ENCODE results near the gene STAM.

Gene STAM

DNA sequence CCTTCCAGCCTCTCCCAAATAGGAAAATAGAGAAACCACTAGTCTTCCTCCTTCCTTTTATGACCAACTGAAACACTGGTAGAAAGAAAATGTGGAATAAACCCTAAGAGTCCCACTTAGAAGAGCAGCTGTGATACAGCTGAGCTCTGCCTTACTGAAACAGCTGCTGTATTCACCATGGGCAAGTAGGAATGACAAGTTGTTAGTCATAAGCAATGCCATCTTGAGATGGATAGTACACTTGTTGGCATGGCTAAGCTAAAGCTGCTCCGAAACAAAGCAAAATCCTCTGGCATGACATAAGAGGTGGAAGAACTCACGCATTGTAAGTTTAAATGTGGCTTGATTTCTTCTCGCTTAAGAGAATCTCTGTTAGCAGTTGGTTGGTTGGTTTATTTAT lies 59.8 kb downstream of the STAM start:
- no peak for TF ChIP-seq CTCF (IDR thresholded peaks at IDR 0.05; ENCODE audit: low read depth, low read length, missing control alignments)
- H3K4me3 ChIP-seq (ENCODE audit: low read depth, low read length), result no peak overlapping the region
- DNase-seq (ENCODE audit: low read depth), result no peak

GRCh38 chr10:17708821-17709220 lies 64.9 kb downstream of the STAM start:
- H3K4me3 ChIP-seq (ENCODE audit: low read depth, low read length), result no peak overlapping the region
- TF ChIP-seq CTCF (IDR thresholded peaks at IDR 0.05; ENCODE audit: low read depth, low read length, missing control alignments), result no peak
- DNase-seq (ENCODE audit: low read depth), result no peak

DNA sequence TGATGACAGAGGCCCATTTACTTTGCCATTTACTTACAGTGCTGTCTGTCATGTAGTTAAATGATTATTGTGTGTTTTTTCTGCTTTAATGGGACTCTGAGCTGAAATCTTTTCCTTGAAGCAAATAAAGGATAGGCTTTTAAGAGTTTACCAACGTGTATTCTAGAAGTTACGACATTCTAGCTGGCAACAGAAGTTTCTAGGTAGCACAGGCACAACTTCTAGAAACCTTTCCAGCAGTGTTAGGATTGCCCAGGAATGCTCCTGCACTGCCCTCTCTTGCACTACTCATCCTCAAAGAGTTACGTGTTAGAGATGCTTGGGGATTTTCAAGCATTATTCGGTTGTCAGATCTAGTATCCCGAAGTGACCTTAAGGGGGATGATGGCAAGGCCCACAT lies 65.5 kb downstream of the STAM start:
- no peak overlapping the region for H3K4me3 ChIP-seq (ENCODE audit: low read depth, low read length)
- no peak for TF ChIP-seq CTCF (IDR thresholded peaks at IDR 0.05; ENCODE audit: low read depth, low read length, missing control alignments)
- DNase-seq (ENCODE audit: low read depth), result no peak

GRCh38 chr10:17710181-17710580 lies 66.2 kb downstream of the STAM start:
- no peak for DNase-seq (ENCODE audit: low read depth)
- TF ChIP-seq CTCF (IDR thresholded peaks at IDR 0.05; ENCODE audit: low read depth, low read length, missing control alignments), result no peak
- no peak overlapping the region for H3K4me3 ChIP-seq (ENCODE audit: low read depth, low read length)

DNA sequence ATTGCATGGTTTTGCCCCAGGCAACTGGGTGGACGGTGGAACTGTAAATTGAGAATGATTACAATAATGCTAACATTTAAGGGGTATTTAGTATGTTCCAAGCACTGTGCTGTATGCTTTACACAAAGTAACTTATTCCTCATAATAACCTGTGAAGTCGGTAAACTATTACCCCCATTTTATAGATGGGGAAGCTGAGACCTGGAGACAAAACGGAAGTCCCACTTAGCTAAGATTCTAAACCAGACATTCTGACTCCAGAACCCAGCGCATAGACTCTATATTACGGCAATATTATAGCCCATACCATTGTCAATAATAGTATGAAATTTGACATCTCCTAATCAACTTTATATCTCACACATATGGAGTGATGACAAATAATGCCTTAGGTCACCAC lies 68.1 kb downstream of the STAM start:
- DNase-seq (ENCODE audit: low read depth), result no peak
- no peak overlapping the region for H3K4me3 ChIP-seq (ENCODE audit: low read depth, low read length)
- TF ChIP-seq CTCF (IDR thresholded peaks at IDR 0.05; ENCODE audit: low read depth, low read length, missing control alignments), result no peak

DNA sequence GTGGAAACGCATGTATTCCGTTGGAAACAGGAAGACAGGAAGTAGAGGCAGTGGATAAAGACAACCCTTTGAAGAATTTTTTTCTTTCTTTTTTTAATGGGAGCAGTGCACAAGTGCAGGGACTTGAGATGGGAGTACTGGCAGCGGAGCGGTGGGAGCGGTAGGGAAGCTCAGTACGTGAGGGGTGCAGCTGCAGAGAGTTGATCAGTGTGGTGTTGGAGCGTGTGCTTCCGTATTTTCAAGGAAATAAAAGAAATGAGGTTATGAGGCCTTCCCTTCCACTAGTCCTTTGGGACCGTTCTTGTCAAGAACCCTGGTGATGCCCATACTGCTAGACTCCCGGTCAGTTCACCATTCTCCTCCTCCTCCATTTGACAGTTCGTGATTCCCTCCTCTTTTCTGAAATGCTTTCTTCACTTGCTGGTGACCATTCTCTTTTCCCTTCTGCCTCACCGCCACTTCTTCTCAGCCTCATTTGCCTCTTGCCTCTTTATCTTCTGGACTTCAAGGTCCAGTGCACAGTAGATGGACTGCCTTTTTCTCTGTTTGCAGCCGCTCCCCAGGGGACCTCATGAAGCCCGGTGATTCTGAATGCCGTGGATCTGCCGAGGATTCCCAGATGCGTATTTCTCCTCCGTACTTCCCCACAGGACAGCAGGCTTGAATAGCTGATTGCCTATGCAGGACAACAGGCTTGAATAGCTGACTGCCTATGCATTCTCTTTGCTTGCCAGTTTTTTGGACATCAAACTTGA lies 68.9 kb downstream of the STAM start:
- no peak overlapping the region for H3K4me3 ChIP-seq (ENCODE audit: low read depth, low read length)

More for the DNA sequence above, 68.9 kb downstream of the STAM start:
- no peak for TF ChIP-seq CTCF (IDR thresholded peaks at IDR 0.05; ENCODE audit: low read depth, low read length, missing control alignments)
- DNase-seq (ENCODE audit: low read depth), result no peak
